GM11168 (cell line): ENCODE data around the gene GATA5.

ENCODE experiments used
- in situ Hi-C: fragments of 300-500 bp; cut with MboI; formaldehyde crosslinking; loops from one replicate; pipeline ENCODE4 v1.12.0; 2022; ENCODE audit warnings: low sequenced_read_pairs; ENCODE audit not compliant: unreplicated experiment

GATA5 gene

GRCh38 chr20:62421716-62421990, 54.1 kb downstream of the GATA5 start:
- in situ Hi-C loops, result no loop called here

- in situ Hi-C loops, result no loop called here
Observed at GRCh38 chr20:62420846-62421715, 54.7 kb downstream of the GATA5 start.

GRCh38 chr20:62419759-62420158, 56.0 kb downstream of the GATA5 start:
- in situ Hi-C loops, result no loop called here

- in situ Hi-C loops, result no loop called here
Observed at GRCh38 chr20:62418709-62419487, 56.9 kb downstream of the GATA5 start.

GRCh38 chr20:62417981-62418708, 57.6 kb downstream of the GATA5 start:
- in situ Hi-C loops, result no loop called here

GRCh38 chr20:62416651-62417637, 58.9 kb downstream of the GATA5 start:
- in situ Hi-C loops, result no loop called here

- in situ Hi-C loops, result no loop called here
Observed at GRCh38 chr20:62415354-62416111, 60.3 kb downstream of the GATA5 start.

- in situ Hi-C loops, result no loop called here
Observed at GRCh38 chr20:62413896-62414481, 61.8 kb downstream of the GATA5 start.
